HuH-7.5 (cell line): ENCODE measurements around the gene PNMA6E.

Source experiments
- DNase-seq: peaks from one replicate; pipeline ENCODE4 v3.0.0; 2011; ENCODE audit warnings: low spot score

PNMA6E gene

DNA sequence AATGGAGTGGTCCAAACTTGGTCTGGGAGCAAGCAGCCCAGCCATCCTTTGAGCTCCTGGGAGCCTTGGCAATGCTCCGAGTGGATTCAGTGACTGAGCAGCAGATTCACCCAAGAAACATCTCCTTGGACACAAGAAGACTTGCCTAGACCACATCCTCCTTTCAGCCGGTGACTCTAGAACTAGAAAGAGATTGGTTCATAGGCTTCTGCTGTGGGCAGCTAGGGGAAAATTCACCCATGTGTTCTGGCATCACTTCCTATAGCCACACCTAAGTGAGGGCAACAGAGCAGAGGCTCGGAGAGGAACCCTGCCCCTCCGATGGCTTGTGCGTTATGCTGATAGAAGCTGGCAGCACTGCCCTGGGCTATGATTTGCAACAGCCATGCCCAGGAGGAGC is 51.2 kb downstream of the PNMA6E start:
- DNase-seq, result no peak

DNA sequence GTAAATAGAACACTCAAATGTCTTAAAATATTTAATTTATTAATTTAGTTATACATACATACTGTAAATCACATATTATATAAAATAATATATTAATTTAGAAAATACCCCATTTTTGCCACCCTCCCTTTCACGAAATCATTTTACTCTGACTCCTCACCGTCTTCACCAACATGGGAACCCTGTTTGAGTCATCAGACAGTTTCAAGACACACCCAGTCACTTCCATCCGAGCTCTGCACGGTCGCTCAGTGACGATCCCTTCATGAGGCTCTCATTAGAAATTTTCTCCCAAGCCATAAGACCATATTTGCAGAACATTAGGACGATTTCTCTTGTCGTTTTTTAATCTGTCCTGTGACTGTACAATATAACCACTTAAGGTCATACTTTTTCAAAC is 52.7 kb downstream of the PNMA6E start:
- no peak for DNase-seq

DNA sequence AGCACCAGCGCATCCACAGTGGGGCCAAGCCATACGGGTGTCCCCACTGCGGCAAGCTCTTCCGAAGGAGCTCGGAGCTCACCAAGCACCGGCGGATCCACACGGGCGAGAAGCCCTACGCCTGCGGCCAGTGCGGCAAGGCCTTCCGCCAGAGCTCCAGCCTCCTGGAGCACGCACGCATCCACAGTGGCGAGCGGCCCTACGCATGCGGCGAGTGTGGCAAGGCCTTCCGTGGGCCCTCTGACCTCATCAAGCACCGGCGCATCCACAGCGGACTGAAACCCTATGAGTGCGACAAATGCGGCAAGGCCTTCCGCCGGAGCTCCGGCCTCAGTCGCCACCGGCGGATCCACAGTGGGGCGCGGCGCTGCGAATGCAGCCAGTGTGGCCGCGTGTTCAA is 53.6 kb downstream of the PNMA6E start:
- DNase-seq, result no peak
